GM19452 (cell line): Measurements from ENCODE around the gene TMCO2.

Source experiments
- ATAC-seq: cut with Tn5 transposase; IDR thresholded peaks from one replicate; pipeline ENCODE4 v1.9.1; 2021; ENCODE audit not compliant: unreplicated experiment

TMCO2 gene

GRCh38 chr1:40257313-40257687 lies 9.6 kb downstream of the TMCO2 start:
- ATAC-seq: peak; percentile 4

GRCh38 chr1:40257688-40258444 lies 10.1 kb downstream of the TMCO2 start, which contains the start of gene ZMPSTE24:
TSS of gene ZMPSTE24 (plus strand) at chr1:40258236. CDS start at chr1:40258272, 36 bp downstream.
- peak; percentile 88 for ATAC-seq

DNA sequence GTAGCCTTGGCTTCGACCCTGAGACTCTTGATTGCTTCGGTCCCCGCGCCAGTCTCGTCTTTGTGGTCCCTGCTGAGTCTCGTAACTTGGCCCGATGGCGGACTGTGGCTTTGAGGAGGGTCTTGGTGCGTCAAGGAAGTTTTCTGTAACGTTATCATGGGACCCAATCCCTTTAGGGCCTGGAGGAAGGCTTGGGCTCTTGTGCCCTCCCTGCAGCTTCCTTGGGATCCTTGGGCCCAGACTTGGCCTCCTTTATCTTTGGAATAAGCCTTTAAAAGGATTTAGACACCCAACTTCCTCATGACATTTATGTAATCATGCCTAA lies 10.7 kb downstream of the TMCO2 start:
- ATAC-seq: peak; percentile 5

DNA sequence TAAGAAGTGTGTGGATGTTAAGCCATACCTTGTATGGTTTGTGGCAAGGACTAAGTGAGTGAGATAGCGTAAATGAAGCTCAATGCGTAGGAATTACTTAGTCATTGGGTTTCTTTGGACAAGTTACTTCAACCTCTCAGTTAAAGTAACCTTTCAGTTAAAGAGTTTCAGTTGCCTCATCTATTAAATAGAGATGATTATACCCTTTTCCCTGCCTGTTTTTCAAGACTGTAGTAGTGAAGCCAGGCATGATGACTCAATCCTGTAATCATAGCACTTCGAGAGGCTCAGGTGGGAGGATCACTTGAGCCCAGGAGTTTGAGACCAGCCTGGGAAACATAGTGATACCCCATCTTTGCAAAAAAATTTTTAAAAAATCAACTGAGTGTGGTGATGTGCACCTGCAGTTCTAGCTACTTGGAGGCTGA lies 16.6 kb downstream of the TMCO2 start:
- ATAC-seq: no peak

- no peak for ATAC-seq
Measured at GRCh38 chr1:40265298-40265697, 17.6 kb downstream of the TMCO2 start.

- no peak for ATAC-seq
Measured at GRCh38 chr1:40265919-40266318, 18.2 kb downstream of the TMCO2 start.

DNA sequence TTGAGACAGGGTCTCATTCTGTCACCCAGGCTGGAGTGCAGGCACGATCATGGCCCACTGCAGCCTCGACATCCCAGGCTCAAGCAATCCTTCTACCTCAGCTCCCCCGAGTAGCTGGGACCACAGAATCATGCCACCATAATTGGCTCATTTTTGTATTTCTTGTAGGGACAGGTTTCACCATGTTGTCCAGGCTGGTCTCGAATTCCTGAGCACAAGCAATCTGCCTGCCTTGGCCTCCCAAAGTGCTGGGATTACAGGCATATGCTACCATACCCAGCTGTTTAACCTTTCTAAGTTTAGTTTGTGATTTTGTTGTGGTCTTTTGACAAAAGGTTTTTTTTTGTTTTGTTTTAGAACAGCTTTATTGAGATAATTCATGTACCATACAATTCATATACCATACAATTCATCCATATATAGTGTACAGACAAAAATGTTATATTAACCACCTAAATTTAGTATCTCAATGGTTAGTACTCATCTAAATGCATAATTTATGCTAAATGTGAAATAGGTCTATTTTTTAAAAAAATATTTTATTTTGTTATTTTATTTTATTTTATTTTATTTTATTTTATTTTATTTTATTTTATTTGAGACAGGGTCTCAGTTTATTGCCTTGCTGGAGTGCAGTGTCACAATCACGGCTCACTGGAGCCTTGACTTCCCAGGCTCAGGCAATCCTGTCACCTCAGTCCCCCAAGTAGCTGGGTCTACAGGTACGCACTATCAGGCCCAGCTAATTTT lies 19.2 kb downstream of the TMCO2 start:
- ATAC-seq: no peak

DNA sequence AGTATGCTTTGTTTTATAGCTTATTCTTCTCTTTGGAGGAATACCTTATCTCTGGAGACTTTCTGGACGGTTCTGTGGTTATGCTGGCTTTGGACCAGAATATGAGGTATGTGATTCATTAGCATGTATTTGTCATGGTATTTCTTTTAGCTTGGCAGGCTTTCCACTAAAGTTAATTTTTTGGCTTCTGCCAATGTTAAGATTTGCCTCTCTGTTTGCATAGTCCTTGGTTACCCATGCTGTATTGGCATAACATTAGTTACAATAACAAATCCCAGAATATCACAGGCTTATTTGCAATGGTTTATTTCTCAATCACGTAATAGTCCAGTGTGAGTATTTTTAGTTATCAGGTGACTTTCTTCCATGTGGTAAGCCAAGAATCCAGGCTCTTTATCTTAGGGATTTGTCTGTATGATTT lies 20.0 kb downstream of the TMCO2 start:
- no peak for ATAC-seq

DNA sequence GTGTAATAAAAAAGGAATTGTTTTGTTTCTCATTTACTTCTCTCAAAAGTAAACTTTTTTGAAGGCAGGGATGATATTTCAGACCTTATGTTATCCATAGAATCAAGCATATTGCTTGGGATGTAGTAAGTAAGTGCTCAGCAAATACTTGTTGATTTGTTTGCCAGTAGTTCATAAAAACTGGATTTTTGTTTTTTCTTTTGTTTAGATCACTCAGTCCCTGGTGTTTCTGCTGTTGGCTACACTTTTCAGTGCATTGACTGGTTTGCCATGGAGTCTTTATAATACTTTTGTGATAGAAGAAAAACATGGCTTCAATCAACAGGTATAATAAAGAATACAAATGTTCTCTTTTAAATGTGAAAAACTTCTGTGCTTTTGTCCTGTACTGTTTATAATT lies 20.5 kb downstream of the TMCO2 start:
- ATAC-seq: no peak

DNA sequence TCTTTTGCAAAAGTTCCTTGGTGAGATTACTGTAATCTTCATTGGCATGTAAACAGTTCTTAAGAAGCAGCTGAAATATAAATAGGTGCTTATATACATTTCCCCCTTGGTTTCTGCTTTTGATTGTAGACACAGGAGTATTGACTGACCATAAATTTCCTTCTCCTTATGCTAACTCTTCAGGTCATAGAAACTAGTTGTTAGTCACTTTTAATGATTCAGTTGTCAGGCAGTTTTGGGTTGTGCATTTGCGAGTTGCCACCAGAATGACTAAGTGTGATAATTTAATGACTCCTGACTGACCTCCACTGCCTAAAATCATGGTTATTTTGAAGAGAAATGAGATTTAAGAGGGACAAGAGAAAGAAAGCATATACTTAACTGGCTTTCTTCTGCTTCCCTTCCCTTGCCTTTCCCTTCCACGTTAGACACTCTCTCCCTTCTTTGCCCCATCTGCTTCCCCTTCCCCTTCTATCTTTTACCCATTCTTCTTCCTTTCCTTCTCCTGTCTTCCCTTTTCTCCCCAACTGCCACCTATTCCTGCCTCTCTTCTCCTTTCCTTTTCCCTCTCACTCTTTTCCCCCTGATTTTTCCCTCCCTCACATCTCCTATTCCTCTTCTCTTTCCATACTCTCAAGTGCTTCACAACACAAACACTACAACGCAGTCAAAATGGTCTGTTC lies 22.6 kb downstream of the TMCO2 start:
- no peak for ATAC-seq

GRCh38 chr1:40272653-40273213 lies 25.0 kb downstream of the TMCO2 start:
- ATAC-seq: no peak

DNA sequence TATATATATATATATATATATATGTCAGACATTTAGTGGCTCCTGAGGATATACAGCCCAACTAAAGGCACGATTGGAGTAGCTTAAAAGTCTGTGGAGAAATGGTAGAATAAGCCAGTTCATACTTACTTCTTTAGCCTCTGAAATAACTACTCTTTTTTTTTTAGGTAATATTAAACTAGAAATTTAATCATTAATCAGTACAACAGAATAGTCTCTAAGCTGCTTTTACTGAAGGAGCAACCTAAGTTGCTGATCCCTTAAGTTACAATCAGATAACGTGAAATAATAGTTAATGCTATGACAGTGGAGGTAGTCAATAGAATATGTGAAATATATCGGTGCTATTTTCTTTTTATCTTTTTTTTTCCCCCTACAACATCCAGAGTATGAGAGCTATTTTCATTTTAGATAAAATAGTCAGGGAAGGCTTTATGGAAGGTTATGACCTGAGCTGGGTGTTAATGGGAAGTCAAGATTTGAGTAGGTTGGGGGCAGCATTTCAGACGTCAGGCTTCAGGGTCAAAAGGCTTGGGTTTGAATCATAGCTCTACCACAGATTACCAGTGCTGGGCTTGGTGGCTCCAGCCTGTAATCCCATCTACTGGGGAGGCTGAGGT lies 25.9 kb downstream of the TMCO2 start:
- no peak for ATAC-seq

- ATAC-seq: no peak
Measured at GRCh38 chr1:40274331-40274730, 26.6 kb downstream of the TMCO2 start.

DNA sequence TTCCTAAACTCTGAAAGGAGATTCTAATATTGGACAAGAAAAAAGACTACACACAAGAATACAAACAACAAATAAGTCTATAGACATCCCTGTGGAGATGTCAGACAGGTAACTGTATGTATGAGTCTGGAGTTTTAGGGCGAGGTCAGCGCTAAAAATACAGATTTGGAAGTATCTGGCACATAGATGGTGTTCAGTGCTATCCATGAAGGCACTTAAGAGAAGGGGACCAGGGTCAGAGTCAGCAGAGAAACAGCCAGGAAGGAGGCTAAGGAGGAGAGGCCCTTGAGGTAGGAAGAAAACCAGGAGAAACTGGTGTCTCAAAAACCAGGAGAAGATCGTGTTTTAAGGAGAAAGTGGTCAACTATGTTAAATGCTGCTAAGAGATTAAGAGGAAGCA lies 28.4 kb downstream of the TMCO2 start:
- ATAC-seq: no peak

- ATAC-seq: no peak
Measured at GRCh38 chr1:40281853-40282252, 34.1 kb downstream of the TMCO2 start.

GRCh38 chr1:40291293-40291692 lies 43.6 kb downstream of the TMCO2 start:
- ATAC-seq: no peak

DNA sequence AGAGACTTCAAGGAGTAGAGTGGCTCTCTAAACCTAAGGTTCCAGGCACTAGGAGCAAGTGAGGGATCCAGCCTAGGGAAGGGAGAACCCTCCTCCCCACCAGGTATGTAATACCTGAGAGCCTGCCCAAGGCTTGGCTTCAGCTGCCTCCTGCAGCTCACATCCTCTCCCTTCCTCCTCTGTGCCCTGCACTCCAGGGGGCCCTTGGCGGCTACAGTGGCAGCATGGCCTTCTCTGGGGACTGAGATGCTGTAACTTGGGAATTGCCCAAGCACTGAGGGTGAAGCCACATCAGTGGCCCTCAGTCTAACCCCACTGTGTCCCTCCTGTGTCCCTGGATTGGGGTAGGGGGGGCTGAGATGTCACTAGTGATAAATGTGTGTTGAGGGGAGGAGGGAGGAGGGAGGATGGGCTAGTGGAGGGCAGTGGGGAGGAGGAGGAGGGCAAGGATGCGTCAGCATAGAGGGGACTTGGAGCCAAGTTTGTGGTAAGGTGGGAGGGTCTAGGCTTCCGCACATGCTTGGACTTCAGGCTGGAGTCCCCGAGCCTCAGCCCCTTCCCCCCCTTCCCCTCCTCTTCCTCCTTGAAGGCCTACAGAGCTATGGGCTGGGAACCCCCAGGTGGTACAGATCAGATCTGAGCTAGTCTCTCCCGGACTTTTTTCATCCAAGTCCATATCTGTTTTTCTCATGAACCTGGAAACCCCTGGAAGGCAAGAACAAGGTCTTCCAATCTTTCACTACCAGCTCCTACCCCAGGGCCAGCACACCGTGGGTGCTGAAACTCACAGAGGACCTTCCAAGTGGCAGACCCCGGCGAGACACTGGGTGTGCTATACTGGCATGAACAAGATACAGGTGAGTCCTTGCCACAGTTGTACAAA lies 51.9 kb downstream of the TMCO2 start:
- no peak for ATAC-seq

DNA sequence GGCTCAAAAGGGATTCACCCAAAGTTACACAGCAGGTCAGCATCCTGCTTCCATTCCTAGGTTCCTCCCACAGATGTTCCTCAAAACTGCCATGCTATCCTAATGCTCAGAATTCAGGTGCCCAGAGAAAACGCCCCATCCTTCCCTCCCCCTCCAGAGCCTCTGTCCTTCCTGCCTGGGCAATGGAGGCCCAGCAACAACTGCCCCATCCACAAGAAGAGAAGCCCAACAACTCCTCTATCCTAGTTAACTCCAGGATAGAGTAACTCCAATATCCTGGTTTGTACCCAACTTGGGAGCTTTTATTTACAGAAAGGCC lies 52.5 kb downstream of the TMCO2 start:
- ATAC-seq: no peak

DNA sequence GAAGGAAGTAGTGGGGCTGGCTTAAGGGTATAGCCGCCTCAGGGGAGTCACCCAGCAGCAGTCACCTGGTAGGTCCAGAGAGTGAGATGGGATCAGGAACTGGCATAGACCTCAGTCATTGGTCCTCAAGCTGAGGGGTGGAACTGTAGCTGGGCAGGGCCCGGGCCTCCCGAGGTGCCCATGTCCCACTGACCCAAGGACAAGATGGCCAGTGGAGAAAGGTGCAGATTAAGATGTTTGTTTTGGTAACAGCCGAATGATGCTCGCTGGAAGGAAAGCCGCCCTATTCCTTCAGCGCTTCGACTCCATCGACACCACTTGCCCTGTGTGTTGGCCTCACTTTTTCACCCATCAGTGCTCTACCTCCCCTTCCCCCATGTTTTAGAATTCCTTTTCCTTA lies 52.9 kb downstream of the TMCO2 start:
- ATAC-seq: no peak

GRCh38 chr1:40301066-40301465 lies 53.3 kb downstream of the TMCO2 start:
- no peak for ATAC-seq
